Neuronal stem cell (in vitro differentiated cells): ENCODE data around the gene NAGPA.

Experiments
- DNase-seq: peaks from one replicate; pipeline ENCODE4 v3.0.0-alpha.2; 2013; ENCODE audit warnings: low spot score
- H2AFZ ChIP-seq: one replicate; pipeline ENCODE4 v1.6.1; 2013; ENCODE audit warnings: mild to moderate bottlenecking, low read length, inconsistent platforms
- H2AK5ac ChIP-seq: 2 replicates; pipeline ENCODE4 v1.6.1; 2013; ENCODE audit warnings: low read depth, mild to moderate bottlenecking, inconsistent platforms, low read length, moderate library complexity, mixed read lengths
- H2BK120ac ChIP-seq: 2 replicates; pipeline ENCODE4 v1.6.1; 2013; ENCODE audit warnings: low read depth, mild to moderate bottlenecking, inconsistent platforms, low read length, moderate library complexity, mixed read lengths
- H2BK12ac ChIP-seq: one replicate; pipeline ENCODE4 v1.6.1; 2013; ENCODE audit warnings: low read length, inconsistent platforms
- H2BK15ac ChIP-seq: 2 replicates; pipeline ENCODE4 v1.6.1; 2013; ENCODE audit warnings: mild to moderate bottlenecking, low read length, inconsistent platforms, mixed read lengths
- H2BK5ac ChIP-seq: one replicate; pipeline ENCODE4 v1.6.1; 2013; ENCODE audit warnings: inconsistent platforms, mild to moderate bottlenecking, low read length, moderate library complexity
- H3K14ac ChIP-seq: one replicate; pipeline ENCODE4 v1.6.1; 2013; ENCODE audit warnings: low read length, inconsistent platforms
- H3K18ac ChIP-seq: 2 replicates; pipeline ENCODE4 v1.6.1; 2013; ENCODE audit warnings: low read length, inconsistent platforms
- H3K23ac ChIP-seq: 2 replicates; pipeline ENCODE4 v1.6.1; 2013; ENCODE audit warnings: low read depth, mild to moderate bottlenecking, mixed read lengths, low read length, inconsistent platforms; ENCODE audit not compliant: poor library complexity
- H3K27ac ChIP-seq: replicated peaks from 3 replicates; pipeline ENCODE4 v1.5.1; 2013; ENCODE audit warnings: low read length, inconsistent platforms
- H3K27me3 ChIP-seq, 3 experiments: 2 replicates each; pipeline ENCODE4 v1.6.1; 2013; ENCODE audit warnings: low read length in 3 of 3, mild to moderate bottlenecking in 2 of 3, inconsistent platforms in 1 of 3, low read depth in 1 of 3, mixed read lengths in 1 of 3, moderate library complexity in 1 of 3; ENCODE audit not compliant: control insufficient read depth in 3 of 3, insufficient read depth in 3 of 3
- H3K36me3 ChIP-seq, 2 donors: replicated peaks in 1 of 2; 2 replicates each; pipeline ENCODE4 v1.6.1; 2013; ENCODE audit warnings: low read length in 2 of 2; ENCODE audit not compliant: control insufficient read depth in 2 of 2, insufficient read depth in 2 of 2
- H3K4ac ChIP-seq: 2 replicates; pipeline ENCODE4 v1.6.1; 2013; ENCODE audit warnings: inconsistent platforms, mild to moderate bottlenecking, low read length, moderate library complexity
- H3K4me1 ChIP-seq, 2 donors: 1 replicate in 1 of 2; 2 replicates in 1 of 2; pipeline ENCODE4 v1.6.1; 2013; ENCODE audit warnings: low read length in 2 of 2, low read depth in 1 of 2; ENCODE audit not compliant: control insufficient read depth in 2 of 2, insufficient read depth in 1 of 2
- H3K4me2 ChIP-seq: one replicate; pipeline ENCODE4 v1.6.1; 2013; ENCODE audit warnings: mild to moderate bottlenecking, low read length, inconsistent platforms; ENCODE audit not compliant: insufficient read depth, poor library complexity, severe bottlenecking
- H3K4me3 ChIP-seq, 2 donors: 2 replicates each; pipeline ENCODE4 v1.5.1; 2013; ENCODE audit warnings: low read length in 2 of 2, mild to moderate bottlenecking in 2 of 2, inconsistent platforms in 1 of 2, moderate library complexity in 1 of 2
- H3K79me1 ChIP-seq: one replicate; pipeline ENCODE4 v1.6.1; 2013; ENCODE audit warnings: low read depth, mild to moderate bottlenecking, inconsistent platforms, low read length, moderate library complexity
- H3K9ac ChIP-seq: one replicate; pipeline ENCODE4 v1.6.1; 2013; ENCODE audit warnings: mild to moderate bottlenecking, low read depth, low read length, inconsistent platforms; ENCODE audit not compliant: poor library complexity
- H3K9me3 ChIP-seq, 2 donors: replicated peaks in 1 of 2; 2 replicates each; pipeline versions ENCODE3 to v1.6.1; 2013; ENCODE audit warnings: low read length in 2 of 2, mild to moderate bottlenecking in 2 of 2, inconsistent platforms in 1 of 2, low read depth in 1 of 2, mixed read lengths in 1 of 2, moderate library complexity in 1 of 2; ENCODE audit not compliant: control insufficient read depth in 2 of 2, insufficient read depth in 1 of 2
- H4K8ac ChIP-seq: one replicate; pipeline ENCODE4 v1.6.1; 2013; ENCODE audit warnings: low read depth, mild to moderate bottlenecking, inconsistent platforms, low read length, moderate library complexity
- H4K91ac ChIP-seq: one replicate; pipeline ENCODE4 v1.6.1; 2013; ENCODE audit warnings: low read length, low read depth, mild to moderate bottlenecking, inconsistent platforms; ENCODE audit not compliant: poor library complexity
- WGBS, 2 donors: extraction: QIAGEN DNeasy Blood & Tissue Kit; methylation state at CpG; one replicate each; pipeline ENCODE4 v1.1.7; 2013; ENCODE audit warnings: missing lambda C conversion rate in 2 of 2, mixed read lengths in 1 of 2; ENCODE audit not compliant: insufficient read length in 2 of 2, insufficient replicate concordance in 1 of 2; ENCODE audit errors: extremely low coverage in 2 of 2; 5-methylcytosine and 5-hydroxymethylcytosine counted together

Gene NAGPA

DNA sequence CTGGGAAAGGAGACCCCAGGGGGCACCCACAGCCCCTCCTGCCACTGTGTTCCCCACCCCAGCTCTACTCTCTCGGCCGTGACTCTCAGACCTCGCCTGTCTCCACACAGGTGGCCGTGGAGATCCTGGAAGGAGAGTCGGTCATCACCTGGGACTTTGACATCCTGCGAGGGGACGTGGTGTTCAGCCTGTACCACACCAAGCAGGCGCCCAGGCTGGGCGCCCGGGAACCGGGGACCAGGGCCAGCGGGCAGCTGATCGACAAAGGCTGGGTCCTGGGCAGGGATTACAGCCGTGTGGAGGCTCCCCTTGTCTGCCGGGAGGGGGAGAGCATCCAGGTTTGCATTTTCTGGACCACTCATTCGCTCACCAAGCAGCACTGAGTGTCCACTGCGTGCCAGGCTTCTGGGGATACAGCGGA, 25.4 kb downstream of the NAGPA start:
- Histone ChIP-seq H3K27me3 (peaks cover 0 to 33% (median 0%) of the 10 kb centered on the region in 3 experiments), H2BK15ac (no peak overlapping the region), H3K14ac (peak overlapping the region; percentile 31), H2AFZ (no peak overlapping the region), H3K4me2 (no peak overlapping the region), H3K36me3 (no peaks in the 10 kb centered on the region), H3K4ac (no peak overlapping the region), H2AK5ac (peak overlapping the region; percentile 36), H3K9ac (no peak overlapping the region), H2BK120ac (no peak overlapping the region), H4K8ac (no peak overlapping the region), H3K18ac (no peak overlapping the region), H3K23ac (no peak overlapping the region), H2BK12ac (peak overlapping the region; percentile 22), H2BK5ac (no peak overlapping the region), H3K4me3 (no peak overlapping the region), H3K4me1 (no peaks in the 10 kb centered on the region), H4K91ac (no peak overlapping the region), H3K9me3 (no peaks in the 10 kb centered on the region), H3K79me1 (no peaks in the 10 kb centered on the region), H3K27ac (no peak overlapping the region)
- no CpG with 5 or more reads among the region's 18 CpGs for WGBS, 2 donors
- no peak for DNase-seq

DNA sequence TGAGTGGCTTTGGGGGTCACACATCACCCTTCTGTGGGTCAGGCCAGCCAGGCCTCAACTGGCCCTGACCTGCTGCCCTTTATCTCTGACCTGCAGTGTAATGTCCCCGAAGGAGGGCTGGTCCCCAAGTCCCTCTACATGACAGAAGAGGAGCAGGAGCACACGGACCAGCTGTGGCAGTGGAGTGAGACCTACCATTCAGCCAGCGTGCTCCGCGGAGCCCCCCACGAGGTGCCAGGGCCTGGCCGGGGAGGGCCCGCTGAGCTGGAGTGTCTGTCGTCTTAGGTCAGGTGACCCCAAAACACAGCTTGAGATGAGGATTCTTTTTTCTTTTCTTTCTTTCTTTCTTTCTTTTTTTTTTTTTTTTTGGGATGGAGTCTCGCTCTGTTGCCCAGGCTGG, 26.5 kb downstream of the NAGPA start:
- Histone ChIP-seq H2AK5ac (peak overlapping the region; percentile 88), H3K18ac (no peak overlapping the region), H3K4ac (no peak overlapping the region), H4K91ac (no peak overlapping the region), H2AFZ (no peak overlapping the region), H3K9me3 (no peaks in the 10 kb centered on the region), H2BK12ac (no peak overlapping the region), H3K4me3 (no peak overlapping the region), H2BK5ac (no peak overlapping the region), H3K23ac (no peak overlapping the region), H3K4me1 (no peaks in the 10 kb centered on the region), H3K27ac (no peak overlapping the region), H3K36me3 (no peaks in the 10 kb centered on the region), H3K79me1 (no peaks in the 10 kb centered on the region), H2BK120ac (no peak overlapping the region), H3K9ac (no peak overlapping the region), H3K4me2 (no peak overlapping the region), H3K27me3 (peaks cover 0 to 32% (median 0%) of the 10 kb centered on the region in 3 experiments), H4K8ac (no peak overlapping the region), H2BK15ac (no peak overlapping the region), H3K14ac (no peak overlapping the region)
- no CpG with 5 or more reads among the region's 10 CpGs for WGBS, 2 donors
- DNase-seq, result no peak

DNA sequence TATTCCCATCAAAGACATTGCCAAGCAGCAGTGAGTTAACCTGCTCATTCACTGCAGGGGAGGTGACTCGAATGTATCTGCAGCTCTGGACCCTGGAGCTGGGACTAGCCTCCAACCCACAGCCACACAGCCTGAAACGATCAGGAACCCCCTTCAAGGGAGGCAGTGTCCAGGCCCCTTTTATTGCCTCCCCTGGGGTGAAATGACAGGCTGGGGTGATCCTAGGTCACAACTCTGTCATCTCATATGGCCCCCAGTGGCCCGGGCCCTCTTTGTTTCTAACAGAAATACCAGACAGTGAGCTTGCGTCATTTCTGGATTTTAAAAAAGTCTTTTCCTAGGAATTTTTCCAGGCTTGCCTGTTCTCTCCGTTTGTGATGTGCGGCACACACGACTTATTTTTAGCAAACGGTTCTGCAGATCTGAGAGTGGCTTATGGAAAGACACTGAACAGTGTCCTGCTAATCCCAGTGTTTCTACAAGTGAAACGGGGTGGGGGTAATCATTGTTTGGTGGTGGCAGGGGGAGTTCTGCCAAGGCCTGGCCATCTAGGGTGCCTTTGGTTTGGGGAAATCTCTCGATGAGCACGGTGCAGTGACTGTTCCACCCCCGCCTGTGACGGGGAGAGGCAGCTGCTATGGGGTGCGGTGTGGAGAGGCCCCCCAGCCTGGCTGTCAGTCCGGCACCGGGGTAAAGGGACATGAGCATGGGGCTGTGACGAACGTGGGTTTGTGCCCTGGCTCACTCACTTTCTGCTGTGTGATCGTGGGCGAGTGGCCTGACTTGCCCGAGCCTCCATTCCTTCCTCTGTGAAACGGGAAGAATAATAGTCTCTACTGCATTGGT, 27.2 kb downstream of the NAGPA start:
- no peak overlapping the region for H3K4ac ChIP-seq
- no peak overlapping the region for H3K4me3 ChIP-seq
- no CpG with 5 or more reads among the region's 22 CpGs for WGBS, 2 donors
- peak overlapping the region; percentile 15 for H2AFZ ChIP-seq
- no peak overlapping the region for H3K14ac ChIP-seq
- H3K9me3 ChIP-seq, result no peaks in the 10 kb centered on the region
- H3K9ac ChIP-seq, result no peak overlapping the region
- H4K91ac ChIP-seq, result no peak overlapping the region
- no peak overlapping the region for H3K27ac ChIP-seq
- peaks cover 0 to 25% (median 0%) of the 10 kb centered on the region in 3 experiments for H3K27me3 ChIP-seq
- H3K23ac ChIP-seq, result no peak overlapping the region
- no peak overlapping the region for H4K8ac ChIP-seq
- no peaks in the 10 kb centered on the region for H3K36me3 ChIP-seq
- no peak overlapping the region for H3K18ac ChIP-seq
- H3K4me1 ChIP-seq, result no peaks in the 10 kb centered on the region
- peak overlapping the region; percentile 88 for H2AK5ac ChIP-seq
- DNase-seq, result no peak
- H2BK15ac ChIP-seq, result no peak overlapping the region
- H3K4me2 ChIP-seq, result no peak overlapping the region
- H3K79me1 ChIP-seq, result no peaks in the 10 kb centered on the region
- no peak overlapping the region for H2BK12ac ChIP-seq
- H2BK5ac ChIP-seq, result no peak overlapping the region
- no peak overlapping the region for H2BK120ac ChIP-seq

DNA sequence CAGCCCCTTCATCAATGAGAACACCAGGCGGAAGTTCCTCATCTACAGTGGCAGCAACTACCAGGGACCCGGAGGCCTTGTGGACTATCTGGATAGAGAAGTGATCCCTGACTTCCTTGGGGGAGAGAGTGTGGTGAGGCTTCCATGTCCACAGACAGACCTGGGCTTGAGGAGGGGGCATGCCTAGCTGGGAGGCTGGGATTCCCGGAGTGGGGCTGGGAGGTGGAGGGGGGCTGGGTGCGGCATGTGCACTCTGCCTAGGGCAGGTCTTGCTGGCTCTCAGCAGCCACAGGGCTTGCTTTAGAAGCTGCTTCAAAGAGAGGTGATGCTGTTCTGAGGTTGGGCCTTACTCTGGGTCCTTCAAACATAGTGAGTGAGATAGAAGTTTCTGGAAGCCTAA, 27.8 kb downstream of the NAGPA start:
- Histone ChIP-seq H3K4me3 (no peak overlapping the region), H3K27ac (no peak overlapping the region), H2AFZ (no peak overlapping the region), H3K14ac (no peak overlapping the region), H3K4me2 (no peak overlapping the region), H2BK120ac (no peak overlapping the region), H3K23ac (no peak overlapping the region), H3K9me3 (no peaks in the 10 kb centered on the region), H2BK12ac (no peak overlapping the region), H2AK5ac (no peak overlapping the region), H2BK5ac (no peak overlapping the region), H3K4me1 (no peaks in the 10 kb centered on the region), H4K8ac (no peak overlapping the region), H3K9ac (no peak overlapping the region), H3K36me3 (no peaks in the 10 kb centered on the region), H2BK15ac (no peak overlapping the region), H3K4ac (no peak overlapping the region), H3K79me1 (no peaks in the 10 kb centered on the region), H3K27me3 (peaks cover 0 to 21% (median 0%) of the 10 kb centered on the region in 3 experiments), H3K18ac (no peak overlapping the region), H4K91ac (no peak overlapping the region)
- no peak for DNase-seq
- no CpG with 5 or more reads among the region's 4 CpGs for WGBS, 2 donors
